Ectodermal cell (in vitro differentiated cells): ENCODE results near the gene TMEM178B.

Experiments used
- H3K27ac ChIP-seq: 2 replicates; pipeline ENCODE4 v1.7.0; 2013; ENCODE audit warnings: mild to moderate bottlenecking, low read depth, low read length; ENCODE audit not compliant: insufficient read depth, poor library complexity, severe bottlenecking
- H3K27me3 ChIP-seq: 2 replicates; pipeline ENCODE4 v1.7.0; 2013; ENCODE audit warnings: mild to moderate bottlenecking, low read length; ENCODE audit not compliant: insufficient read depth, control insufficient read depth, poor library complexity, severe bottlenecking
- H3K36me3 ChIP-seq: one replicate; pipeline ENCODE4 v1.7.0; 2013; ENCODE audit warnings: low read length; ENCODE audit not compliant: control insufficient read depth, insufficient read depth
- H3K4me1 ChIP-seq: one replicate; pipeline ENCODE4 v1.7.0; 2013; ENCODE audit warnings: low read length; ENCODE audit not compliant: control insufficient read depth, insufficient read depth
- H3K4me3 ChIP-seq: 2 replicates; pipeline ENCODE4 v1.7.0; 2013; ENCODE audit warnings: low read depth, low read length, control low read depth; ENCODE audit not compliant: insufficient read depth
- H3K9me3 ChIP-seq: 2 replicates; pipeline ENCODE4 v1.7.0; 2013; ENCODE audit warnings: mild to moderate bottlenecking, low read length, moderate library complexity; ENCODE audit not compliant: control insufficient read depth
- WGBS, 2 experiments: methylation state at CpG; one replicate each; pipeline ENCODE4 v1.1.7; 2013; ENCODE audit warnings: missing lambda C conversion rate in 2 of 2; 5-methylcytosine and 5-hydroxymethylcytosine counted together

Gene TMEM178B

DNA sequence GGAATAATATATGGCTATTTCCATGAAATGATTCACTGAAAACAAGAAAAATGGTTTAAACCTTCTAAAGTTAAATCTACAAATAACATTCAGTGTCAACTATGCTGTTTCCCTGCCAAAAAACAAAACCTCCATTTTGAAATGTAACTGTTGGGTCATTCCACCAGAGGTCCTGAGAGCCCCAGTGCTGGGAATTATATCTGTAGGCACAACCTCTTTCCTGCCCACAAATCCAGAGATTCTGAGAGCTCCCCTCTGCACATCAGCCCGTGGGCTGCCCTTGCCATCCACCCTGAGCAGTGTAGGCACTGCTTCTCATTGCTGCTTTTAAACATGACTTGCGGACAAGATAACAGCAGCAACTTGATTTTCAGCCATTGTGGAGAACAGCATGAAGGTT, 198.6 kb downstream of the TMEM178B start:
- Histone ChIP-seq H3K27me3 (no peaks in the 10 kb centered on the region), H3K4me3 (no peak overlapping the region), H3K36me3 (no peaks in the 10 kb centered on the region), H3K9me3 (no peaks in the 10 kb centered on the region), H3K27ac (no peak overlapping the region), H3K4me1 (no peaks in the 10 kb centered on the region)
- WGBS, 2 experiments: 83% methylated on average over 2 of the region's 2 CpGs

- 47 to 48% methylated on average over 2 of the region's 2 CpGs for WGBS, 2 experiments
- Histone ChIP-seq H3K27ac (no peak overlapping the region), H3K4me3 (no peak overlapping the region), H3K4me1 (no peaks in the 10 kb centered on the region), H3K9me3 (no peaks in the 10 kb centered on the region), H3K36me3 (no peaks in the 10 kb centered on the region), H3K27me3 (no peaks in the 10 kb centered on the region)
These were observed 201.5 kb downstream of the TMEM178B start for GRCh38 chr7:141275350-141275749.

DNA sequence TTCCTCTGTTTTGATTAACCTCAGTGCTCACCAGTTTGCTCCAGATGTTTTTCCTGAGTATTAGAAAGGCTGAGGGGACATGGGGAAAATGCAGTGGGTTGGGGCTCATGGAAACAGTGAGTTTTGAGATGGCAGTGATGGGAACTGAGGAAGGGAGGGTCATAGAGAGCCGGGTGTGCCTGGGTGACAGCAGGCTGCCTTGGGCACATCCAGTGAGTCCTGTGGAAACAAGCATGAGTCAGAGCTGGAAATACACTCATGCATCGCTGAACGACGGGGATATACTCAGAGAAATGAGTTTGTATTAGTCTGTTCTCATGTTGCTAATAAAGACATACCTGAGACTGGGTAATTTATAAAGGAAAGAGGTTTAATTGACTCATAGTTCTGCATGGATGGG, 202.2 kb downstream of the TMEM178B start:
- no peak overlapping the region for H3K27ac ChIP-seq
- no peaks in the 10 kb centered on the region for H3K27me3 ChIP-seq
- H3K4me1 ChIP-seq: no peaks in the 10 kb centered on the region
- no peaks in the 10 kb centered on the region for H3K36me3 ChIP-seq
- H3K4me3 ChIP-seq: no peak overlapping the region
- WGBS, 2 experiments: 92 to 93% methylated on average over 4 of the region's 4 CpGs
- H3K9me3 ChIP-seq: no peaks in the 10 kb centered on the region

DNA sequence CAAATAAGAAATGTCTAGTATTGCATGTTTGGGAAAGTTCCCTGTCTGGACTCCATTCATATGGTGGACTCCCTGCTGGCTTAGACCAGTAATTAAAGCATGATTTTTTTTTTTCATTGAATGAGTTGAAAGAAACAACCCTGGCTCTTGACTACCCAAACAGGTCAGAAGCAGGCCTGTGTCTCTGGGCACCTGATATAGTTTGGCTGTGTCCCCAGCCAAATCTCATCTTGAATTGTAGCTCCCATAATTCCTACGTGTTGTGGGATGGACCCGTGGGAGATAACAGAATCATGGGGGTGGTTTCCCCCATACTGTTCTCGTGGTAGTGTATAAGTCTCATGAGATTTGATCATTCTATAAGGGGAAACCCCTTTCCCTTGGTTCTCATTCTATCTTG, 206.2 kb downstream of the TMEM178B start:
- Histone ChIP-seq H3K4me1 (no peaks in the 10 kb centered on the region), H3K36me3 (no peaks in the 10 kb centered on the region), H3K27me3 (no peaks in the 10 kb centered on the region), H3K9me3 (no peaks in the 10 kb centered on the region), H3K4me3 (no peak overlapping the region), H3K27ac (no peak overlapping the region)
- 88 to 94% methylated on average over 3 of the region's 3 CpGs for WGBS, 2 experiments

- H3K36me3 ChIP-seq: no peaks in the 10 kb centered on the region
- H3K27me3 ChIP-seq: no peaks in the 10 kb centered on the region
- no peak overlapping the region for H3K4me3 ChIP-seq
- 95 to 97% methylated on average over 7 of the region's 7 CpGs for WGBS, 2 experiments
- no peaks in the 10 kb centered on the region for H3K4me1 ChIP-seq
- H3K9me3 ChIP-seq: no peaks in the 10 kb centered on the region
- no peak overlapping the region for H3K27ac ChIP-seq
These were observed 207.4 kb downstream of the TMEM178B start for GRCh38 chr7:141281311-141281710.

- Histone ChIP-seq H3K27me3 (no peaks in the 10 kb centered on the region), H3K4me3 (no peak overlapping the region), H3K4me1 (no peaks in the 10 kb centered on the region), H3K27ac (no peak overlapping the region), H3K9me3 (no peaks in the 10 kb centered on the region), H3K36me3 (no peaks in the 10 kb centered on the region)
- WGBS, 2 experiments: 89 to 100% methylated on average over 2 to 3 of the region's 3 CpGs
These were observed 212.7 kb downstream of the TMEM178B start for GRCh38 chr7:141286522-141286921.

DNA sequence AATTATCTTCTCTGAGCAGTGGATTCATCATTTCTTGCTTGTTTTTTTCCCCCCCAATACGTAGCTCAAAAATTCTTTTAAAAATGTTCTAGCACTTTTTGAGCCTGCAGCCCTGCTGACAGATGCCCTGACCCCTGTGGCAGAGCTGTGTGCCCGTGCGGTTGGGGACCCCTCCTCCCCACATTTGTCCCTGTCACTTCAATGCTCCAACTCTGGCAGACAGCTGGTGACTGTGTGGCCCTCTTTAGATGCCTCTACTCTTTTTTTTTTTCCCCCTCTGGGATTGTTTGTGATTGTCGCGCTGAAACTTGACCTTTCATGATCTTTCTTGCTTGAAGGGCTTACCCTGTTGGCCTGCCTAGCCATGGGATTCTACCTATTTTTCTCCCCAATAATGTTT, 214.1 kb downstream of the TMEM178B start:
- Histone ChIP-seq H3K27ac (no peak overlapping the region), H3K4me1 (no peaks in the 10 kb centered on the region), H3K27me3 (no peaks in the 10 kb centered on the region), H3K36me3 (no peaks in the 10 kb centered on the region), H3K4me3 (no peak overlapping the region), H3K9me3 (no peaks in the 10 kb centered on the region)
- WGBS, 2 experiments: 74 to 80% methylated on average over 5 of the region's 5 CpGs

DNA sequence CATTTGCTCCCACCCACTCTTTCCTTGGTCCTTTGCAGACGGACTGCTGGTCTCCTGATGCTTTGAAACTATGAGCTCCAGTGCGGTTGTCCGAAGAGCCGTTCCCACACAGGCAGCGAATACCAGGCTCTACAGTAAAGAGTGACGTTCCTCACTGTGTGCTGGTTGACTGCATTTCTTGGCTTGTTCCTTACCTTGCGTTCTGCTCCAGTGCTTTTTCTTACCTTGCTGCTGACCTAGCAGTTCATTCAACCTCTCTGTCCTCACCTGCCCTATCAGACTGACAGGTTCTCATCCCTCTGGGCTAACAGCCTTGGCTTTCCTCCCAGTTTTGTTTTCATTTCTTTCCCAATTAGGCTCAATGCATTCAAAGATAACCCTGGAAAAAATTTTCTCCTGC, 214.8 kb downstream of the TMEM178B start:
- 90 to 94% methylated on average over 7 of the region's 7 CpGs for WGBS, 2 experiments
- Histone ChIP-seq H3K4me3 (no peak overlapping the region), H3K36me3 (no peaks in the 10 kb centered on the region), H3K27me3 (no peaks in the 10 kb centered on the region), H3K4me1 (no peaks in the 10 kb centered on the region), H3K9me3 (no peaks in the 10 kb centered on the region), H3K27ac (no peak overlapping the region)

DNA sequence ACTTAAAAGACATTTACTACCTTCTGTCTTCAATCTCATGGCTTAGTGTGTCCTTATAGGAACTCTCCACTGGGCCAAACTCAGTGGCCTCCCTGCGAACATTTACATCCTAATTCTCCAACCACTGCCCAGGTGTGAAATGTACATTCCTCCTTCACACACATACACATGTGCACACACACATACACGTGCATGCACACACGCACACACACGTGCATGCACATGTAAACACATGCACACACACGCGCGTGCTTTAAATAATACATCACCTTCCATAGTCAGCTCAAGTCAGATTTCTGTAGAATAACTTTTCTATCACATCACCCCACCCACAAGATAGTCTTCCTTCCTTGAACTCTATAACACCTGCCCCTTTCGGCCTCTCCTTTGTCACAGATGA, 216.5 kb downstream of the TMEM178B start:
- no peak overlapping the region for H3K4me3 ChIP-seq
- no peak overlapping the region for H3K27ac ChIP-seq
- WGBS, 2 experiments: 95% methylated on average over 8 of the region's 8 CpGs
- H3K9me3 ChIP-seq: no peaks in the 10 kb centered on the region
- H3K27me3 ChIP-seq: no peaks in the 10 kb centered on the region
- no peaks in the 10 kb centered on the region for H3K36me3 ChIP-seq
- no peaks in the 10 kb centered on the region for H3K4me1 ChIP-seq

DNA sequence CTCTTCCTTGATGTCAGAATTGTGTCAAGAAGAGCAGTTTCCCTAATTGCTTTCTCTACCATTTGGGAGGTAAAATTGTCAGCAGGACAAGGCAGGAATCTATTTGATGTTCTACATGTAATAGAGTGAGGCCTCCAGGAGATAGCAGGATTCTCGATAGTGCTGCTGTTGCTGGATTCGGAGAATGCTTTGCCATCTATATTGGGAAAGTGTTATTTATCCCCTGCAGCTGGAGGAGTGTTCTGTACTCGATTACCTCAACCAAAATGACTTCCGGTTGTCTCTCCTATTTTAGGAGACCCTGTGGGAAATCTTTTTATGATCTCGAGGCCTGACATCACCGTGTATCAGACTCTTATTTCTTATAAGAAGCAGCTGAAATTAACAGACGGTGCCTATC, 217.1 kb downstream of the TMEM178B start:
- Histone ChIP-seq H3K27me3 (no peaks in the 10 kb centered on the region), H3K36me3 (no peaks in the 10 kb centered on the region), H3K4me1 (no peaks in the 10 kb centered on the region), H3K27ac (no peak overlapping the region), H3K9me3 (no peaks in the 10 kb centered on the region), H3K4me3 (no peak overlapping the region)
- 95 to 96% methylated on average over 7 of the region's 7 CpGs for WGBS, 2 experiments

DNA sequence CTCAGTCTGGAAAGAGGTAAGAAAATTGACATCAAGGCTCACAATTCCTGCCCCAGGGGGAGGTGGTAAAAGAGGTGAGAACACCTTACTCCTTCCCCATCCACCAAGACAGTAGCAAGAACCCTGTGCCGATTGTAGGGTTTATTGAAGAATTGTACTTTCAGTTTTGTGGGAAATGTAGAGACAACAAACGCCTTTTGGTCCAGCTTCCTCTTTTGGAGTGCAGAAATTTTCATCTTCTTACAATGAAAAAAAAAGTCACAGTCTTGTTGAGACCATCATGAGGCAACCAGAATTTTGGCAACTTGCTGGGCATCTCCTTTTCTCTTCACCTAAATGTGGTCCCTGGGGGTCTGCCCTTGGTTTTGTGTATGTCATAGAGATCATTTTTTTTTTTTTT, 217.7 kb downstream of the TMEM178B start:
- no peak overlapping the region for H3K27ac ChIP-seq
- no peaks in the 10 kb centered on the region for H3K36me3 ChIP-seq
- no peak overlapping the region for H3K4me3 ChIP-seq
- no peaks in the 10 kb centered on the region for H3K4me1 ChIP-seq
- no peaks in the 10 kb centered on the region for H3K9me3 ChIP-seq
- H3K27me3 ChIP-seq: no peaks in the 10 kb centered on the region
- 89 to 97% methylated on average over 1 to 2 of the region's 2 CpGs for WGBS, 2 experiments
